Stimulated activated effector memory CD8-positive, alpha-beta T cell treated with anti-CD3 and anti-CD28 coated beads, Interleukin-12 subunit alpha, Interleukin-12 subunit beta, amount 100 ng/mL, for 72 hours (primary cell): ENCODE measurements around the gene NXPH1.

Experiments used
- ATAC-seq: fragments of 150-1000 bp; cut with Tn5 transposase; 2 replicates; pipeline ENCODE4 v1.10.0; 2021
- DNase-seq, 2 donors: peaks; one replicate each; pipeline ENCODE4 v3.0.0; 2021 to 2022; ENCODE audit warnings: low spot score in 2 of 2
- H3K27ac Mint-ChIP-seq: one replicate; pipeline ENCODE4 v1.8.0; 2022; ENCODE audit warnings: mild to moderate bottlenecking, mixed read lengths
- H3K36me3 Mint-ChIP-seq: one replicate; pipeline ENCODE4 v1.8.0; 2022; ENCODE audit warnings: mild to moderate bottlenecking, mixed read lengths
- H3K4me1 Mint-ChIP-seq: one replicate; pipeline ENCODE4 v1.8.0; 2022; ENCODE audit warnings: mixed read lengths
- H3K4me3 Mint-ChIP-seq: one replicate; pipeline ENCODE4 v1.8.0; 2022; ENCODE audit warnings: mild to moderate bottlenecking, mixed read lengths
- H3K9me3 Mint-ChIP-seq: one replicate; pipeline ENCODE4 v1.8.0; 2022; ENCODE audit warnings: mixed read lengths

NXPH1 gene

GRCh38 chr7:8425223-8425622, 8.2 kb upstream of the NXPH1 start:
- no peak overlapping the region for H3K4me3 Mint-ChIP-seq
- H3K36me3 Mint-ChIP-seq, result no peaks in the 10 kb centered on the region
- H3K4me1 Mint-ChIP-seq, result no peaks in the 10 kb centered on the region
- ATAC-seq, result no peak
- no peaks in the 10 kb centered on the region for H3K9me3 Mint-ChIP-seq
- H3K27ac Mint-ChIP-seq, result no peak overlapping the region
- no peak for DNase-seq

GRCh38 chr7:8430643-8431042, 2.8 kb upstream of the NXPH1 start:
- H3K27ac Mint-ChIP-seq, result no peak overlapping the region
- peaks cover 6% of the 10 kb centered on the region for H3K36me3 Mint-ChIP-seq
- H3K9me3 Mint-ChIP-seq, result peaks cover 3% of the 10 kb centered on the region
- ATAC-seq (no peak), DNase-seq (no peak)
- H3K4me1 Mint-ChIP-seq, result peaks cover 25% of the 10 kb centered on the region
- no peak overlapping the region for H3K4me3 Mint-ChIP-seq

- Mint-ChIP-seq H3K27ac (no peak overlapping the region), H3K4me3 (no peak overlapping the region)
- no peak for ATAC-seq
Observed at GRCh38 chr7:8434290-8435002, 1.0 kb downstream of the NXPH1 start.

GRCh38 chr7:8435095-8435494, 1.7 kb downstream of the NXPH1 start:
- DNase-seq (no peak), ATAC-seq (no peak)
- Mint-ChIP-seq H3K9me3 (peaks cover 3% of the 10 kb centered on the region), H3K4me3 (no peak overlapping the region), H3K4me1 (peaks cover 36% of the 10 kb centered on the region), H3K36me3 (peaks cover 6% of the 10 kb centered on the region), H3K27ac (no peak overlapping the region)

More at GRCh38 chr7:8434290-8435002, 1.0 kb downstream of the NXPH1 start:
- peaks cover 6% of the 10 kb centered on the region for H3K36me3 Mint-ChIP-seq
- peaks cover 3% of the 10 kb centered on the region for H3K9me3 Mint-ChIP-seq
- H3K4me1 Mint-ChIP-seq, result peaks cover 36% of the 10 kb centered on the region
- DNase-seq, result no peak

- no peak overlapping the region for H3K27ac Mint-ChIP-seq
- H3K9me3 Mint-ChIP-seq, result peaks cover 3% of the 10 kb centered on the region
- no peak overlapping the region for H3K4me3 Mint-ChIP-seq
- ATAC-seq, result no peak
- H3K36me3 Mint-ChIP-seq, result peaks cover 6% of the 10 kb centered on the region
- DNase-seq, result no peak
- peaks cover 36% of the 10 kb centered on the region for H3K4me1 Mint-ChIP-seq
Observed at GRCh38 chr7:8435590-8436545, 2.5 kb downstream of the NXPH1 start.

- ATAC-seq (peak; percentile 38), DNase-seq (peak; percentile 35 to 68)
- no peak overlapping the region for H3K27ac Mint-ChIP-seq
- peaks cover 6% of the 10 kb centered on the region for H3K36me3 Mint-ChIP-seq
- H3K9me3 Mint-ChIP-seq, result peaks cover 3% of the 10 kb centered on the region
- peaks cover 36% of the 10 kb centered on the region for H3K4me1 Mint-ChIP-seq
- H3K4me3 Mint-ChIP-seq, result no peak overlapping the region
Observed at GRCh38 chr7:8436965-8437364, 3.6 kb downstream of the NXPH1 start.

- Mint-ChIP-seq H3K9me3 (peaks cover 3% of the 10 kb centered on the region), H3K27ac (no peak overlapping the region), H3K4me1 (peaks cover 40% of the 10 kb centered on the region), H3K36me3 (peaks cover 6% of the 10 kb centered on the region), H3K4me3 (no peak overlapping the region)
- no peak for ATAC-seq
- no peak for DNase-seq
Observed at GRCh38 chr7:8437606-8438005, 4.2 kb downstream of the NXPH1 start.

GRCh38 chr7:8440670-8441069, 7.3 kb downstream of the NXPH1 start:
- no peak for DNase-seq
- Mint-ChIP-seq H3K4me1 (peaks cover 30% of the 10 kb centered on the region), H3K4me3 (no peak overlapping the region), H3K9me3 (peaks cover 7% of the 10 kb centered on the region), H3K27ac (no peak overlapping the region), H3K36me3 (peaks cover 6% of the 10 kb centered on the region)
- no peak for ATAC-seq

- ATAC-seq (no peak), DNase-seq (no peak)
- Mint-ChIP-seq H3K9me3 (peaks cover 7% of the 10 kb centered on the region), H3K4me1 (peaks cover 26% of the 10 kb centered on the region), H3K36me3 (peaks cover 6% of the 10 kb centered on the region), H3K4me3 (no peak overlapping the region), H3K27ac (no peak overlapping the region)
Observed at GRCh38 chr7:8441106-8441965, 7.9 kb downstream of the NXPH1 start.

- no peak for DNase-seq
- no peak overlapping the region for H3K4me3 Mint-ChIP-seq
- peaks cover 19% of the 10 kb centered on the region for H3K4me1 Mint-ChIP-seq
- peaks cover 7% of the 10 kb centered on the region for H3K9me3 Mint-ChIP-seq
- ATAC-seq, result no peak
- H3K27ac Mint-ChIP-seq, result no peak overlapping the region
- H3K36me3 Mint-ChIP-seq, result peaks cover 6% of the 10 kb centered on the region
Observed at GRCh38 chr7:8442051-8442813, 8.8 kb downstream of the NXPH1 start.

GRCh38 chr7:8442814-8443304, 9.4 kb downstream of the NXPH1 start:
- DNase-seq, result peak; percentile 27 to 67
- Mint-ChIP-seq H3K36me3 (peaks cover 6% of the 10 kb centered on the region), H3K4me3 (no peak overlapping the region), H3K27ac (no peak overlapping the region), H3K9me3 (peaks cover 7% of the 10 kb centered on the region), H3K4me1 (peaks cover 19% of the 10 kb centered on the region)
- peak; percentile 59 for ATAC-seq

GRCh38 chr7:8443576-8444467, 10.4 kb downstream of the NXPH1 start:
- Mint-ChIP-seq H3K27ac (no peak overlapping the region), H3K36me3 (peaks cover 6% of the 10 kb centered on the region), H3K4me1 (peaks cover 19% of the 10 kb centered on the region), H3K9me3 (peaks cover 7% of the 10 kb centered on the region), H3K4me3 (no peak overlapping the region)
- DNase-seq (no peak), ATAC-seq (no peak)

GRCh38 chr7:8444468-8444769, 11.0 kb downstream of the NXPH1 start:
- no peak for DNase-seq
- peaks cover 7% of the 10 kb centered on the region for H3K9me3 Mint-ChIP-seq
- no peak overlapping the region for H3K4me3 Mint-ChIP-seq
- H3K36me3 Mint-ChIP-seq, result peaks cover 6% of the 10 kb centered on the region
- no peak for ATAC-seq
- no peak overlapping the region for H3K27ac Mint-ChIP-seq
- peaks cover 19% of the 10 kb centered on the region for H3K4me1 Mint-ChIP-seq

GRCh38 chr7:8453535-8453934, 20.1 kb downstream of the NXPH1 start:
- no peak for DNase-seq
- Mint-ChIP-seq H3K4me3 (no peak overlapping the region), H3K4me1 (no peaks in the 10 kb centered on the region)

More at GRCh38 chr7:8453535-8453934, 20.1 kb downstream of the NXPH1 start:
- Mint-ChIP-seq H3K36me3 (no peaks in the 10 kb centered on the region), H3K27ac (no peak overlapping the region), H3K9me3 (peaks cover 4% of the 10 kb centered on the region)
- no peak for ATAC-seq
